ENCODE results near the gene RASAL2.
A peak's percentile ranks its signal among the peaks of the same experiment; 100 is the strongest.

The RASAL2 gene

GRCh38 chr1:178529364-178530036 is 435.6 kb downstream of the RASAL2 start:
- DNase-seq (ENCODE audit: insufficient read length, low spot score) (no peak), FAIRE-seq (no peak)
- no peak for TF ChIP-seq POLR2A (IDR thresholded peaks at IDR 0.05; ENCODE audit: low read depth, low read length)

GRCh38 chr1:178530037-178530402 is 436.1 kb downstream of the RASAL2 start:
- peak; percentile 93 for DNase-seq (ENCODE audit: insufficient read length, low spot score)
- no peak for TF ChIP-seq POLR2A (IDR thresholded peaks at IDR 0.05; ENCODE audit: low read depth, low read length)
- FAIRE-seq, result no peak

- FAIRE-seq (no peak), DNase-seq (ENCODE audit: insufficient read length, low spot score) (no peak)
Measured at GRCh38 chr1:178530502-178530901, 436.6 kb downstream of the RASAL2 start.

GRCh38 chr1:178531887-178532286 is 438.0 kb downstream of the RASAL2 start:
- DNase-seq (ENCODE audit: insufficient read length, low spot score), result no peak
- FAIRE-seq, result no peak
- TF ChIP-seq POLR2A (IDR thresholded peaks at IDR 0.05; ENCODE audit: low read depth, low read length), result no peak

More at GRCh38 chr1:178530502-178530901, 436.6 kb downstream of the RASAL2 start:
- no peak for TF ChIP-seq POLR2A (IDR thresholded peaks at IDR 0.05; ENCODE audit: low read depth, low read length)

GRCh38 chr1:178532392-178532791 is 438.5 kb downstream of the RASAL2 start:
- TF ChIP-seq POLR2A (IDR thresholded peaks at IDR 0.05; ENCODE audit: low read depth, low read length), result no peak
- no peak for FAIRE-seq
- peak; percentile 73 for DNase-seq (ENCODE audit: insufficient read length, low spot score)

- FAIRE-seq (no peak), DNase-seq (ENCODE audit: insufficient read length, low spot score) (no peak)
- no peak for TF ChIP-seq POLR2A (IDR thresholded peaks at IDR 0.05; ENCODE audit: low read depth, low read length)
Measured at GRCh38 chr1:178533121-178533946, 439.4 kb downstream of the RASAL2 start.

All from H54 (cell line).